Heart right ventricle (tissue), 16 donors: ENCODE data around the gene CYP4B1. TPM values are rescaled to one million over a fixed set of nuclear protein-coding genes. Genes with fewer than 3 reads are reported as not detected.

ENCODE experiments used
- ATAC-seq, 8 donors: fragments of 200-7000 bp; cut with Tn5 transposase; one replicate each; pipeline ENCODE4 v1.9.1; 2020; ENCODE audit warnings: mild to moderate bottlenecking in 8 of 8, moderate library complexity in 8 of 8, moderate number of reproducible peaks in 1 of 8
- DNase-seq, 2 donors: peaks; one replicate each; pipeline ENCODE4 v3.0.0-alpha.2; 2020
- H3K27ac ChIP-seq, 10 donors: fragments of 200-600 bp; sonication (generic) in 2 of 10; one replicate each; pipeline versions ENCODE4 v1.5.0 to v1.8.0; 2020 to 2022; ENCODE audit warnings: mild to moderate bottlenecking in 3 of 10
- H3K27me3 ChIP-seq, 7 donors: fragments of 200-600 bp; one replicate each; pipeline ENCODE4 v1.8.0; 2021 to 2022; ENCODE audit warnings: mild to moderate bottlenecking in 2 of 7
- H3K36me3 ChIP-seq, 9 donors: fragments of 200-600 bp; sonication (generic) in 1 of 9; one replicate each; pipeline versions ENCODE4 v1.5.0 to v1.8.0; 2020 to 2022; ENCODE audit warnings: mild to moderate bottlenecking in 2 of 9
- H3K4me1 ChIP-seq, 9 donors: fragments of 200-600 bp; sonication (generic) in 1 of 9; one replicate each; pipeline versions ENCODE4 v1.5.0 to v1.8.0; 2020 to 2022; ENCODE audit warnings: mild to moderate bottlenecking in 4 of 9
- H3K4me3 ChIP-seq, 10 donors: fragments of 200-600 bp; sonication (generic) in 2 of 10; one replicate each; pipeline versions ENCODE4 v1.5.0 to v1.8.0; 2020 to 2022; ENCODE audit warnings: mild to moderate bottlenecking in 7 of 10, moderate library complexity in 2 of 10
- H3K9me3 ChIP-seq, 11 donors: fragments of 200-600 bp in 10 of 11; sonication (generic) in 2 of 11; one replicate each; pipeline versions ENCODE4 v1.5.0 to v1.8.0; 2013 to 2022; ENCODE audit warnings: mild to moderate bottlenecking in 2 of 11, control low read depth in 1 of 11, moderate library complexity in 1 of 11
- CTCF ChIP-seq, 9 donors: fragments of 200-600 bp; sonication (generic) in 2 of 9; IDR thresholded peaks; one replicate each; pipeline versions ENCODE4 v1.5.0 to v1.8.0; 2021 to 2022; ENCODE audit warnings: antibody characterized with exemption in 9 of 9, mild to moderate bottlenecking in 5 of 9, moderate library complexity in 1 of 9
- WGBS, 2 donors: extraction: QIAGEN DNeasy Blood & Tissue Kit; methylation state at CpG; one replicate each; pipeline ENCODE4 v1.1.7; 2013; ENCODE audit warnings: inconsistent platforms in 1 of 2; 5-methylcytosine and 5-hydroxymethylcytosine counted together
- intact Hi-C, 10 donors: fragments of 100-400 bp; cut with DNase I; formaldehyde crosslinking; loops; one replicate each; pipeline versions ENCODE4 v1.11.1 to v1.14.2; 2022
- polyA plus RNA-seq, 2 donors: library from polyadenylated mRNA; stranded (reverse); fragments of 200-250 nt; gene quantifications; one replicate each; pipeline ENCODE4 v1.2.3, GENCODE V29; 2013
- total RNA-seq, 10 donors: library from RNA; stranded (reverse); fragmentation: NEBNext Ultra II Directional in 3 of 10; extraction: Animal tissue kit (Norgen Biotek cat#: 25700) in 3 of 10; gene quantifications; one replicate each; pipeline versions ENCODE4 v1.2.1 to v1.2.4, GENCODE V29; 2021 to 2023
- donor health status: Arrhythmogenic right ventricular cardiomyopathy.
- donor health status: ischemic (EF 13 %, LVEDD 7.1; RV severe dilation, severe dysfunction).
- donor health status: healthy with polysubstance abuse.
- donor health status: DM: no; HTN: yes; CAD: no.
- donor health status: DM: no; HTN: no; CAD: no.
- donor health status: ischemic (EF 25% LVEDD 6.9; RV normal size, moderate dysfunction).
- donor health status: ischemic (EF 25% LVEDD 5.7; RV mildly dilated, moderate dysfunction).
- donor health status: healthy.
- donor health status: DM: yes; HTN: yes; CAD: no.
- donor health status: Ischemic cardiomyopathy.
- donor health status: ischemic (EF 35%, LVEDD 5.7; RV mildly dilated, moderate dysfunction).
- donor health status: nonischemic (EF 11% LVEDD 7.7; RV severe dilation, severe dysfunction).
- donor health status: DM: yes; HTN: yes; CAD: no.
- donor health status: PGD.
- donor health status: ischemic (EF 29% LVEDD 5.4; RV normal size, mild dysfunction).
- donor health status: nonischemic (EF 23%, LVEDD 6.1; RV moderate dilation, normal function).

Gene CYP4B1
- total and polyA plus RNA-seq, 12 donors: 0.77 to 33.2 (median 6.3) TPM

- no peak overlapping the region for H3K4me3 ChIP-seq
- ATAC-seq (no peak), DNase-seq (no peak)
- H3K9me3 ChIP-seq: peaks cover 0 to 9% (median 0%) of the 10 kb centered on the region in 11 donors
- no peak for TF ChIP-seq CTCF (IDR thresholded peaks at IDR 0.05)
- H3K4me1 ChIP-seq: no peaks in the 10 kb centered on the region
- H3K27me3 ChIP-seq: peaks cover 0 to 29% (median 5%) of the 10 kb centered on the region in 7 donors
- intact Hi-C loops: no loop called here
- H3K36me3 ChIP-seq: no peaks in the 10 kb centered on the region
- no peak overlapping the region for H3K27ac ChIP-seq
These were observed 37.1 kb upstream of the CYP4B1 start for GRCh38 chr1:46761740-46762139.

- no peak for TF ChIP-seq CTCF (IDR thresholded peaks at IDR 0.05)
- Histone ChIP-seq H3K27ac (no peak overlapping the region), H3K4me1 (no peaks in the 10 kb centered on the region), H3K36me3 (no peaks in the 10 kb centered on the region), H3K4me3 (no peak overlapping the region), H3K27me3 (peaks cover 0 to 29% (median 5%) of the 10 kb centered on the region in 7 donors), H3K9me3 (peaks cover 0 to 16% (median 0%) of the 10 kb centered on the region in 11 donors)
- no peak for ATAC-seq
- 77 to 86% methylated on average over 2 of the region's 2 CpGs for WGBS, 2 donors
- DNase-seq: no peak
- intact Hi-C loops: no loop called here
These were observed 34.4 kb upstream of the CYP4B1 start for GRCh38 chr1:46764402-46764801.

- no peaks in the 10 kb centered on the region for H3K36me3 ChIP-seq
- H3K9me3 ChIP-seq: peaks cover 0 to 44% (median 23%) of the 10 kb centered on the region in 11 donors
- H3K4me3 ChIP-seq: no peak overlapping the region
- H3K27me3 ChIP-seq: peaks cover 0 to 21% (median 0%) of the 10 kb centered on the region in 7 donors
- H3K27ac ChIP-seq: no peak overlapping the region
- H3K4me1 ChIP-seq: no peaks in the 10 kb centered on the region
- intact Hi-C loops: no loop called here
- DNase-seq (peak in 1 of 2 donors; percentile 13), ATAC-seq (peak in 6 of 8 donors; percentile 52 to 87 (median 75))
- TF ChIP-seq CTCF (IDR thresholded peaks at IDR 0.05): no peak
- 35 to 42% methylated on average over 4 of the region's 4 CpGs for WGBS, 2 donors
These were observed 31.1 kb upstream of the CYP4B1 start for GRCh38 chr1:46767649-46768282.

GRCh38 chr1:46768445-46768844 lies 30.4 kb upstream of the CYP4B1 start:
- Histone ChIP-seq H3K9me3 (peaks cover 0 to 48% (median 23%) of the 10 kb centered on the region in 11 donors), H3K4me3 (no peak overlapping the region), H3K27ac (no peak overlapping the region), H3K27me3 (peaks cover 0 to 16% (median 0%) of the 10 kb centered on the region in 7 donors), H3K4me1 (no peaks in the 10 kb centered on the region), H3K36me3 (no peaks in the 10 kb centered on the region)
- TF ChIP-seq CTCF (IDR thresholded peaks at IDR 0.05): no peak
- ATAC-seq (no peak), DNase-seq (no peak)
- intact Hi-C loops: no loop called here
- WGBS, 2 donors: 84 to 90% methylated on average over 5 of the region's 5 CpGs
